ENCODE data around the gene AKNA.
"Not testable (repeated sequence)": the region's sequence is repeated elsewhere in the genome, so short reads cannot be mapped to it uniquely, and the experiment has no call there.

Gene AKNA

GRCh38 chr9:114334490-114334889 lies 53.3 kb downstream of the AKNA start:
- DNase-seq = no peak

GRCh38 chr9:114333718-114334117 lies 54.1 kb downstream of the AKNA start:
- DNase-seq = not testable (repeated sequence)

- DNase-seq = not testable (repeated sequence)
Observed at GRCh38 chr9:114332474-114333040, 55.2 kb downstream of the AKNA start.

- DNase-seq = not testable (repeated sequence)
Observed at GRCh38 chr9:114331229-114332195, 56.3 kb downstream of the AKNA start.

- no peak for DNase-seq
Observed at GRCh38 chr9:114330636-114331035, 57.1 kb downstream of the AKNA start.

GRCh38 chr9:114329625-114330022 lies 58.2 kb downstream of the AKNA start, which contains the start of gene ORM2:
TSS of gene ORM2 (plus strand) at chr9:114329869. CDS start at chr9:114329905, 36 bp downstream.
- not testable (repeated sequence) for DNase-seq

GRCh38 chr9:114328937-114329624 lies 58.7 kb downstream of the AKNA start:
- DNase-seq = not testable (repeated sequence)

GRCh38 chr9:114328357-114328820 lies 59.4 kb downstream of the AKNA start:
- DNase-seq = not testable (repeated sequence)

- DNase-seq = no peak
Observed at GRCh38 chr9:114327749-114328148, 60.0 kb downstream of the AKNA start.

- DNase-seq = not testable (repeated sequence)
Observed at GRCh38 chr9:114325684-114326254, 62.0 kb downstream of the AKNA start.

GRCh38 chr9:114324965-114325364 lies 62.8 kb downstream of the AKNA start:
- DNase-seq = not testable (repeated sequence)

- DNase-seq = no peak
Observed at GRCh38 chr9:114324492-114324891, 63.3 kb downstream of the AKNA start.

GRCh38 chr9:114323849-114324248 lies 63.9 kb downstream of the AKNA start:
- not testable (repeated sequence) for DNase-seq

GRCh38 chr9:114322831-114323531 lies 64.8 kb downstream of the AKNA start, which contains the start of gene ORM1:
TSS of gene ORM1 (plus strand) at chr9:114323098. CDS start at chr9:114323134, 36 bp downstream.
- DNase-seq = not testable (repeated sequence)

- not testable (repeated sequence) for DNase-seq
Observed at GRCh38 chr9:114322160-114322818, 65.5 kb downstream of the AKNA start.

- DNase-seq = no peak
Observed at GRCh38 chr9:114321759-114322158, 66.0 kb downstream of the AKNA start.

GRCh38 chr9:114320710-114321109 lies 67.1 kb downstream of the AKNA start:
- DNase-seq = not testable (repeated sequence)

- no peak for DNase-seq
Observed at GRCh38 chr9:114319147-114319546, 68.6 kb downstream of the AKNA start.

GRCh38 chr9:114318416-114318815 lies 69.4 kb downstream of the AKNA start:
- DNase-seq = no peak

- DNase-seq = no peak
Observed at GRCh38 chr9:114317665-114318357, 70.0 kb downstream of the AKNA start.
